PC-9 (cell line): ENCODE data around the gene CDH26. TPM values are rescaled to one million over a fixed set of nuclear protein-coding genes. Genes with fewer than 3 reads are reported as not detected.
A peak's percentile ranks its signal among the peaks of the same experiment; 100 is the strongest.

Source experiments
- BruUV-seq: library from RNA; stranded (reverse); fragments of 400-500 nt; replicated peaks from 2 replicates; lab custom pipeline; 2021; lab: Mats Ljungman, UMichigan
- CTCF ChIA-PET: fragments of 300-600 bp; sonication (Branson Sonifier 250); formaldehyde crosslinking; loops from one replicate; lab custom pipeline; 2022; ENCODE audit warnings: antibody characterized with exemption; lab: Charles Lee
- POLR2A ChIA-PET: fragments of 300-600 bp; sonication (Branson Sonifier 250); formaldehyde crosslinking; loops from one replicate; lab custom pipeline; 2022; ENCODE audit warnings: antibody characterized with exemption; ENCODE audit not compliant: unreplicated experiment; lab: Charles Lee
- DNase-seq, 2 experiments: peaks; one replicate each; pipeline versions ENCODE4 v3.0.0 to v3.0.0-alpha.2; 2015 to 2022; ENCODE audit warnings: mixed read lengths in 1 of 2
- H2AFZ ChIP-seq: fragments of 200-600 bp; sonication (generic); 2 replicates; pipeline ENCODE4 v1.8.1; 2017; ENCODE audit warnings: antibody characterized with exemption
- H3F3A ChIP-seq: fragments of 200-600 bp; sonication (generic); 2 replicates; pipeline ENCODE4 v1.8.1; 2017; ENCODE audit warnings: antibody characterized with exemption, mild to moderate bottlenecking, low read depth; ENCODE audit not compliant: insufficient read depth
- H3K27ac ChIP-seq: fragments of 200-600 bp; sonication (generic); 2 replicates; pipeline ENCODE4 v1.6.1; 2016; ENCODE audit warnings: mixed run types
- H3K27me3 ChIP-seq: fragments of 200-600 bp; sonication (generic); 2 replicates; pipeline ENCODE4 v1.6.1; 2016; ENCODE audit warnings: low read depth, mixed run types; ENCODE audit not compliant: insufficient read depth
- H3K36me3 ChIP-seq: fragments of 200-600 bp; sonication (generic); 2 replicates; pipeline ENCODE4 v1.6.1; 2016; ENCODE audit warnings: low read depth, mixed run types
- H3K4me1 ChIP-seq: fragments of 200-600 bp; sonication (generic); replicated peaks from 2 replicates; pipeline ENCODE4 v1.6.1; 2016; ENCODE audit warnings: mixed run types; ENCODE audit not compliant: insufficient read depth
- H3K4me2 ChIP-seq: fragments of 200-600 bp; sonication (generic); 2 replicates; pipeline ENCODE4 v1.6.1; 2017; ENCODE audit warnings: mixed run types
- H3K4me3 ChIP-seq: fragments of 200-600 bp; sonication (generic); 2 replicates; pipeline ENCODE4 v1.6.1; 2016; ENCODE audit warnings: mixed run types
- H3K79me2 ChIP-seq: fragments of 200-600 bp; sonication (generic); 2 replicates; pipeline ENCODE4 v1.6.1; 2017; ENCODE audit warnings: low read depth, mixed run types
- H3K9me2 ChIP-seq: fragments of 200-600 bp; sonication (generic); 2 replicates; pipeline ENCODE4 v1.8.1; 2017; ENCODE audit warnings: mild to moderate bottlenecking; ENCODE audit not compliant: insufficient read depth
- H3K9me3 ChIP-seq: fragments of 200-600 bp; sonication (generic); 2 replicates; pipeline ENCODE4 v1.8.1; 2016; ENCODE audit warnings: low read depth; ENCODE audit not compliant: insufficient read depth
- H4K20me1 ChIP-seq: fragments of 200-600 bp; sonication (generic); 2 replicates; pipeline ENCODE4 v1.8.1; 2017; ENCODE audit not compliant: insufficient read depth
- CTCF ChIP-seq: fragments of 200-600 bp; sonication (generic); conservative IDR thresholded peaks from 2 replicates; pipeline ENCODE4 v1.6.1; 2017; ENCODE audit warnings: mixed run types, antibody characterized with exemption, mild to moderate bottlenecking, moderate library complexity
- EZH2 ChIP-seq: fragments of 200-600 bp; sonication (generic); IDR thresholded peaks from 2 replicates; pipeline ENCODE4 v1.8.0; 2017; ENCODE audit warnings: antibody characterized with exemption, low read depth
- intact Hi-C: fragments of 100-400 bp; cut with micrococcal nuclease; formaldehyde crosslinking; loops from one replicate; pipeline ENCODE4 v1.10.0; 2022; ENCODE audit not compliant: unreplicated experiment
- total RNA-seq: library from RNA; stranded (reverse); gene quantifications from 2 replicates; pipeline ENCODE4 v1.2.3, GENCODE V29; 2021

Gene CDH26
- total RNA-seq, 1 experiment from 2014 or later = 1.1 TPM

- Histone ChIP-seq H3K4me1 (0 out of 2 replicates have a peak, but pooled peaks cover 1% of the 10 kb centered on the region), H4K20me1 (no peaks in the 10 kb centered on the region), H2AFZ (no peak overlapping the region), H3K4me2 (no peak overlapping the region), H3K9me3 (no peaks in the 10 kb centered on the region), H3K4me3 (no peak overlapping the region), H3K36me3 (no peaks in the 10 kb centered on the region), H3K9me2 (no peaks in the 10 kb centered on the region), H3K27me3 (no peaks in the 10 kb centered on the region), H3K27ac (no peak overlapping the region), H3F3A (no peaks in the 10 kb centered on the region), H3K79me2 (no peaks in the 10 kb centered on the region)
- ChIA-PET CTCF (no interaction called here), POLR2A (no interaction called here)
- intact Hi-C loops = loop anchor here (5.0 kb wide), 1 partner anchor 884 kb away; no protein-coding TSS in a partner anchor
- TF ChIP-seq CTCF (no peak), EZH2 (no peak)
- no peak for DNase-seq
- no TSS peak for BruUV-seq
Observed at GRCh38 chr20:60008130-60008808, 50.0 kb downstream of the CDH26 start.

GRCh38 chr20:60009318-60009717 lies 51.1 kb downstream of the CDH26 start:
- Histone ChIP-seq H3K4me1 (0 out of 2 replicates have a peak, but pooled peaks cover 7% of the 10 kb centered on the region), H3K36me3 (no peaks in the 10 kb centered on the region), H3K4me3 (no peak overlapping the region), H3K79me2 (no peaks in the 10 kb centered on the region), H3K27ac (no peak overlapping the region), H3K9me3 (no peaks in the 10 kb centered on the region), H3K27me3 (no peaks in the 10 kb centered on the region), H3F3A (no peaks in the 10 kb centered on the region), H4K20me1 (no peaks in the 10 kb centered on the region), H3K4me2 (no peak overlapping the region), H2AFZ (no peak overlapping the region), H3K9me2 (no peaks in the 10 kb centered on the region)
- intact Hi-C loops = loop anchor here (5.0 kb wide), 1 partner anchor 883 kb away; no protein-coding TSS in a partner anchor
- POLR2A ChIA-PET = no interaction called here
- CTCF ChIA-PET = no interaction called here
- TF ChIP-seq EZH2 (no peak), CTCF (no peak)
- no TSS peak for BruUV-seq
- DNase-seq = no peak

- Histone ChIP-seq H3K79me2 (no peaks in the 10 kb centered on the region), H3K9me2 (no peaks in the 10 kb centered on the region), H3K4me1 (0 out of 2 replicates have a peak, but pooled peaks cover 7% of the 10 kb centered on the region), H3K27ac (no peak overlapping the region), H3K9me3 (no peaks in the 10 kb centered on the region), H3K4me3 (no peak overlapping the region), H3F3A (no peaks in the 10 kb centered on the region), H3K36me3 (no peaks in the 10 kb centered on the region), H3K4me2 (no peak overlapping the region), H4K20me1 (no peaks in the 10 kb centered on the region), H3K27me3 (no peaks in the 10 kb centered on the region), H2AFZ (no peak overlapping the region)
- BruUV-seq = no TSS peak
- no peak for DNase-seq
- ChIA-PET POLR2A (no interaction called here), CTCF (no interaction called here)
- intact Hi-C loops = loop anchor here (5.0 kb wide), 1 partner anchor 882 kb away; no protein-coding TSS in a partner anchor
- TF ChIP-seq EZH2 = no peak
- TF ChIP-seq CTCF = peak; percentile 51
Observed at GRCh38 chr20:60009826-60010616, 51.8 kb downstream of the CDH26 start.
